Measurements from ENCODE around the gene KSR2.

The KSR2 gene

DNA sequence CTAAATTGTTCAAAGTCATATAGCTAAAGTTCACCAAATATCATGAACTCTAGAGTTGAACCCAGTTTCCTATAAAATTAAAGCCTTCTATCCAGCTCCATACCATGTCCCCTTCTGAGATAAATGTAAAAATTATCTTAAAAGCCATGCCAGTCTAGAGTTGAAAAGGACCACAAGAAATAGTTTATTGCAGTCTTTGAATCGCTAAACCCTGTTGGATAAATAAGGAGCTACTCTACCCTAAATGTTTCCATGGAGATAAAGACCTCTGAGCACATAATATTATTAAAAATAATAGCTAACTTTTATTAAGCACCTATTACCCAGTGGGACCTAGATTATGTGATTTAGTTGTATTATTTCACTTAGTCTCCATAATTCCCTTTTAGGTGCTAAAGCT, 379.8 kb downstream of the KSR2 start:
- in situ Hi-C loops (cut with HindIII; ENCODE audit: low pct_ligation_motif_present, low sequenced_read_pairs): no loop called here
- TF ChIP-seq CTCF (IDR thresholded peaks at IDR 0.05; ENCODE audit: low read depth, low read length, missing control alignments): no peak
- DNase-seq: no peak
- H3K27ac ChIP-seq: no peak overlapping the region
- H3K36me3 ChIP-seq (replicated peaks): no peaks in the 10 kb centered on the region
- no peak overlapping the region for H3K4me3 ChIP-seq (ENCODE audit: low read depth, low read length)
- H3K27me3 ChIP-seq (replicated peaks): no peaks in the 10 kb centered on the region

DNA sequence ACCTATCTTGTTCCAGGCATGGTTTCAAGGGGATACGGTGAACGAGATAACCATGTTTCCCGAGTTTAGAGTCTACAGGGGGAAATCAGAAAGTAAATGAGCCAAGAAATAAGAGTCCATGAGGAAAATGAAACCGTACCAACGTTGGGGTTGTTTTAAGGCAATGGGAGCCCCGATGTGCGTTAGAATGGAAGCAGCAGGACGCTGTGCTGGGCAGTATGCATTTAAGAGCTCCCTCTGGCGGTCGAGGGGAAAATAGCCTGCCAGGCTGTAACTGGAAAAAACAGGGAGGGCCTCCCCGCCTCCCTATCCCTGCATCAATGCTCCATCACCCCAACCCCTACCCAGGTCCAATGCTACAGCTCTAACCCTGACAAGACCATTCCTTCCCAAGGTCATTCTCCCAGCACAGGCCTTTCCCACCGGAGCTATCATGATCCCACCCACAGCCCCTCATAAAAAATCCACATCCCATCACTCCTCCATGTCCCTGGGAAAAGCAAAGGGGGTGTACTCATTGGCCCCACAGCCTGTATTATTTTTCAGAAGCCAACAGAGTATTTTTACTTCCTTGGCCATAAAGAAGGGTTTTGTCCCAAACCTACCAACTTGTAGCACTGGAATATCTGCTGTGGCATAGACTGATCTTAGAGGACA, 381.0 kb downstream of the KSR2 start:
- Histone ChIP-seq H3K27ac (no peak overlapping the region), H3K36me3 (replicated peaks) (no peaks in the 10 kb centered on the region), H3K27me3 (replicated peaks) (no peaks in the 10 kb centered on the region), H3K4me3 (ENCODE audit: low read depth, low read length) (no peak overlapping the region)
- peak; percentile 6 for DNase-seq
- in situ Hi-C loops (cut with HindIII; ENCODE audit: low pct_ligation_motif_present, low sequenced_read_pairs): no loop called here
- TF ChIP-seq CTCF (IDR thresholded peaks at IDR 0.05; ENCODE audit: low read depth, low read length, missing control alignments): peak; percentile 82

- DNase-seq: no peak
- Histone ChIP-seq H3K27ac (no peak overlapping the region), H3K36me3 (replicated peaks) (no peaks in the 10 kb centered on the region), H3K4me3 (ENCODE audit: low read depth, low read length) (no peak overlapping the region), H3K27me3 (replicated peaks) (no peaks in the 10 kb centered on the region)
- in situ Hi-C loops (cut with HindIII; ENCODE audit: low pct_ligation_motif_present, low sequenced_read_pairs): no loop called here
- no peak for TF ChIP-seq CTCF (IDR thresholded peaks at IDR 0.05; ENCODE audit: low read depth, low read length, missing control alignments)
These were observed 385.0 kb downstream of the KSR2 start for GRCh38 chr12:117583677-117584225.

DNA sequence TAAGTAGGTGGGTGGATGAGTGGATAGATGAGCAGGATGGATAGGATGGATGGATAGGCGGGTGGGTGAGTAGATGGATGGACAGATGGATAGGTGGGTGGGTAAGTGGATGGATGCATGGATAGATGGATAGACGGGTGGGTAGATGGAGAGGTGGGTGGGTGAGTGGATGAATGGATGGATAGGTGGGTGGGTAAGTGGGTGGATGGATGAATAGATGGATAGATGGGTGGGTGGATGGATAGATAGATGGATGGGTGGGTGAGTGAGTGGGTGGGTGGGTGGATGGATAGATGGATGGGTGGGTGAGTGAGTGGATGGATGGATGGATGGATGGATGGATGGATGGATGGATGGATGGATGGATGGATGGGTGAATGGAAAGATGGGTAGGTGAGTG, 385.7 kb downstream of the KSR2 start:
- no peak for DNase-seq
- Histone ChIP-seq H3K27ac (no peak overlapping the region), H3K4me3 (ENCODE audit: low read depth, low read length) (no peak overlapping the region), H3K27me3 (replicated peaks) (no peaks in the 10 kb centered on the region), H3K36me3 (replicated peaks) (no peaks in the 10 kb centered on the region)
- in situ Hi-C loops (cut with HindIII; ENCODE audit: low pct_ligation_motif_present, low sequenced_read_pairs): no loop called here
- TF ChIP-seq CTCF (IDR thresholded peaks at IDR 0.05; ENCODE audit: low read depth, low read length, missing control alignments): no peak

- Histone ChIP-seq H3K4me3 (ENCODE audit: low read depth, low read length) (no peak overlapping the region), H3K27me3 (replicated peaks) (no peaks in the 10 kb centered on the region), H3K36me3 (replicated peaks) (no peaks in the 10 kb centered on the region), H3K27ac (no peak overlapping the region)
- TF ChIP-seq CTCF (IDR thresholded peaks at IDR 0.05; ENCODE audit: low read depth, low read length, missing control alignments): no peak
- in situ Hi-C loops (cut with HindIII; ENCODE audit: low pct_ligation_motif_present, low sequenced_read_pairs): no loop called here
- DNase-seq: no peak
These were observed 386.5 kb downstream of the KSR2 start for GRCh38 chr12:117582135-117582784.

All from brain microvascular endothelial cell (primary cell).